GM15510 (cell line): ENCODE measurements around the gene SEPHS2.

ENCODE experiments used
- POLR2A ChIP-seq: IDR thresholded peaks from 3 replicates; pipeline ENCODE4 v1.6.1; 2011; ENCODE audit warnings: borderline replicate concordance; ENCODE audit not compliant: insufficient read length; ENCODE audit errors: extremely low read depth

The SEPHS2 gene

GRCh38 chr16:30445408-30446202 lies at the start of gene SEPHS2:
Gene SEPHS2 (minus strand): TSS chr16:30445874. CDS start chr16:30445727, 147 bp downstream.
- TF ChIP-seq POLR2A = peak; percentile 97

- TF ChIP-seq POLR2A = no peak
Observed at GRCh38 chr16:30494709-30495108, 49.0 kb upstream of the SEPHS2 start.

DNA sequence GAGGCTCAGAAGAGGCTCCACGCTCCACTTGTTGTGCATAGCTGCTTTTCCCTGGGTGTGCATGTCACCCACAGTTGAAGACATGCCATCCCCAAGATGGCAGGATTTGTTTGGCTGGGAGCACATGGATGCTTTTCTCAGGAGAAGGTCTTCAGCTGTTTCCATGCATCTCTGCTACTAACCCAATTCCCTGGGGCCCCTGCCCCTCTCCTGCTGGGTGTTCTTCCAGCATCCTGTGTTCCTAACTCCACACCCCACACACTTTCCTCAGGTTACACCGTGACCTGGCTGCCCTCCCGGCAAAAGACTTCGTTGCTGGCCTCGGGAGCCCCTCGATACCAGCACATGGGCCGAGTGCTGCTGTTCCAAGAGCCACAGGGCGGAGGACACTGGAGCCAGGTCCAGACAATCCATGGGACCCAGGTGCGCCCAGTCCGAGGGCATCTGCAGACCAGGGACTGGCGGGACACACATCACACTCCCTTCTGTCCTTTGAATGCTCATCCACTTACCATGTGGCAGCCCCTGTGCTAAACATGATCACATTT lies 48.3 kb upstream of the SEPHS2 start:
- no peak for TF ChIP-seq POLR2A

DNA sequence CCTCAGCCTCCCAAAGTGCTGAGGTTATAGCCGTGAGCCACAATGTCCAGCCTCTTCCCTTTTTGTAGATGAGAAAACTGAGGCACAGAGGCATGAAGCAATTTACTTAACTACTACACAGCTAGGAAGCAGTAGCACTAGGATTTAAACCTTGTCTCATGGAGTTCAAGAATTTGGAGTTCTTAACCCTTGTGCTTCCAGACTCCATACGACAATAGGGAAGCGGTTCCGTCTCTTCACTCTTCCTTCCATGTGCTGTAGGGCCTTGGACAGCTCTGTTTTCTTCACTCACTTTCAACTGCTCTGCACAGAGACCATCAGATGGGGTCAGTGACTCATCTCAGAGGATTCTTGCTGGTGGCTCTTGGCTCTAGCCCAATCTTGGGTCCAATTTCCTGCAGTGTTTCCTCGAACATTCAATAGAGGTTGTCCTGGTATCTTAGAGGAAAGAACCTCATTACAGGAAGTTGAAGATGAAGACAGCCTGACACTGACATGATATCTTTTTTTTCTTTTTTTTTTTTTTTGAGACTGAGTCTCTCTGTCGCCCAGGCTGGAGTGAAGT lies 46.2 kb upstream of the SEPHS2 start:
- TF ChIP-seq POLR2A = no peak

- no peak for TF ChIP-seq POLR2A
Observed at GRCh38 chr16:30491229-30491628, 45.6 kb upstream of the SEPHS2 start.

GRCh38 chr16:30490210-30490609 lies 44.5 kb upstream of the SEPHS2 start:
- TF ChIP-seq POLR2A = no peak

GRCh38 chr16:30488764-30489605 lies 43.3 kb upstream of the SEPHS2 start:
- no peak for TF ChIP-seq POLR2A

GRCh38 chr16:30485818-30486436 lies 40.3 kb upstream of the SEPHS2 start:
- no peak for TF ChIP-seq POLR2A

DNA sequence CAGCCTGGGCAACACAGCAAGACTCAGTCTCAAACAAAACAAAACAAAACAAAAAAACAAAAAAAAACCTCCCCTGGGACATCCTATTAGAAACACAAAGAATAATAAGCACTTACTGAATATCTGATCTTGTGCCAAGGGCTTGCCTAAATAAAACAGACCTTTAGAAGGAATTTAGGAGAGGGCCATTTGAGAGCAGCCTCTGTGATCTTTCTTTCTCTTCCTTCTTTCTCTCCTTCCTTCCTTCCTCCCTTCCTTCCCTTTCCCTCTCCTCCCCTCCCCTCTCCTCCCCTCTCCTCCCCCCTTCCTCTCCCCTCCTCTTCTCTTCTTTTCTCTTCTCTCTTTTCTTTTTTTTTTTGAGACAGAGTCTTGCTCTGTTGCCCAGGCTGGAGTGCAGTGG lies 39.2 kb upstream of the SEPHS2 start:
- TF ChIP-seq POLR2A = no peak

GRCh38 chr16:30482366-30482765 lies 36.7 kb upstream of the SEPHS2 start:
- TF ChIP-seq POLR2A = no peak

DNA sequence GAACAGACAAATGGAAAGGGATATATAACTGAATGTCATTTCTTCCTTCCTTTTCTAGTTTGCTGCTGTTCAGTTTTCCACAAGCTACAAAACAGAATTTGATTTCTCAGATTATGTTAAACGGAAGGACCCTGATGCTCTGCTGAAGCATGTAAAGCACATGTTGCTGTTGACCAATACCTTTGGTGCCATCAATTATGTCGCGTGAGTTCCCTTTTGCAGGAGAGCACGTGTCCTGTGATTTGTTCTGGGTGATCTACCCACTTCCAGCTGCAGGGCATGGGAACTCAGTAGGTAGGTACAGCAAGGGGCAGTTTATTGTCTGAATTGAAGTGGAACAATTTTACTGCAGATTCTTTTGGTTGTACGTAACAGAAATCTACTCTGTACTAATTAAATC lies 35.7 kb upstream of the SEPHS2 start:
- no peak for TF ChIP-seq POLR2A

- no peak for TF ChIP-seq POLR2A
Observed at GRCh38 chr16:30478766-30479478, 33.2 kb upstream of the SEPHS2 start.

GRCh38 chr16:30476991-30477390 lies 31.3 kb upstream of the SEPHS2 start:
- no peak for TF ChIP-seq POLR2A

- TF ChIP-seq POLR2A = no peak
Observed at GRCh38 chr16:30474684-30475083, 29.0 kb upstream of the SEPHS2 start.

- no peak for TF ChIP-seq POLR2A
Observed at GRCh38 chr16:30474074-30474452, 28.4 kb upstream of the SEPHS2 start.
